GM11168 (cell line): Measurements from ENCODE around the gene STAG2.

Experiments
- in situ Hi-C: fragments of 300-500 bp; cut with MboI; formaldehyde crosslinking; loops from one replicate; pipeline ENCODE4 v1.12.0; 2022; ENCODE audit warnings: low sequenced_read_pairs; ENCODE audit not compliant: unreplicated experiment

Gene STAG2

DNA sequence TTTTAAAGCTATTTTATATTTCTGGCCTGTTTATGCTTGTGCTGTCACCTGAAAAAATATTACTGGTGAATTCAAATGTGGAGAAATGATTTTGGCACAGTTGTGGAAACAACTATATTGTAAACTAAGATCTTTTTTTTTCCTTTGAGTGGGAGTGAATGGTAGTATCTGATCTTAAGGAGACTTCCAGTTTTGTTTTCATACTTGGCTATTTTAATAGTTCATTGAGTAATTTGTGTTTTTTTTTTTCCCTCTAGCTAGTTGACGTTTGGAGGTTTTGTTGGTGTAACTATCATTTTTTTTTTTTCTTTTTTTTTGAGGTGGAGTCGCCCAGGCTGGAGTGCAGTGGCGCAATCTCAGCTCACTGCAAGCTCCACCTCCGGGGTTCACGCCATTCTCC, 10.5 kb downstream of the STAG2 start:
- in situ Hi-C loops = no loop called here

DNA sequence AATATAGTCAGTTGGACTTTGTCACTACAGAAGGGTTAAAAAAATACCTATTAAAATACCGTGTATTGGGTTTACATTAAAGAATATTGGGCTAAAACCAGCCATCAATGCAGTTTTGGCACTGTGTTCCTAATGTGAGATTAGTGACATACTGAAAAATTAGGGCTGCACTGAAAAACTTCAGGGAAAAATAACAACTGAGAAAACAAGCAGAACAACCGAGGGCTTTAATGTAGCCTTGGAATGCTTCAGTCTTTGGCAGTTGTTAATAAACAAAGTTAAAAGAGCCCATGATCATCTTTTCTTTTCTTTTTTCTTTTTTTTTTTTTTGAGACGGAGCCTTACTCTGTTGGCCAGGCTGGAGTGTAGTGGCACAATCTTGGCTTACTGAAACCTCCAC, 12.4 kb downstream of the STAG2 start:
- in situ Hi-C loops = no loop called here

DNA sequence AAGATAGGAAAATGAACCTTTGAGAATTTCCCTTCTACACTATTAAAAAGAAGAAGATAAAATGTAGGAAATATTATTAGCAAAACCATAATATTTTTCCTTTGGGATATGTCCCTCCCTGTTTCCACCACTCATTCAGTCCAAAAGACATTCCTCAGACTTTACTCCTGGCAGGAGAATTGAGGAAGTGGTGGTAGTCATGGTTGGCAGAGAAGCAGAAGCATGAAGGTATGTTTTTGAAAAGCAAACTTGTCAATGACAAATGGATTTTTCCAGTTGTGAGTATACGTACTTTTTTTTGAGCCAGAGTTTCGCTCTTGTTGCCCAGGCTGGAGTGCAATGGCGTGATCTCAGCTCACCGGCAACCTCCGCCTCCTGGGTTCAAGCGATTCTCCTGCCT, 13.7 kb downstream of the STAG2 start:
- in situ Hi-C loops = no loop called here

- in situ Hi-C loops = no loop called here
Observed at GRCh38 chrX:123976706-123977316, 15.3 kb downstream of the STAG2 start.

DNA sequence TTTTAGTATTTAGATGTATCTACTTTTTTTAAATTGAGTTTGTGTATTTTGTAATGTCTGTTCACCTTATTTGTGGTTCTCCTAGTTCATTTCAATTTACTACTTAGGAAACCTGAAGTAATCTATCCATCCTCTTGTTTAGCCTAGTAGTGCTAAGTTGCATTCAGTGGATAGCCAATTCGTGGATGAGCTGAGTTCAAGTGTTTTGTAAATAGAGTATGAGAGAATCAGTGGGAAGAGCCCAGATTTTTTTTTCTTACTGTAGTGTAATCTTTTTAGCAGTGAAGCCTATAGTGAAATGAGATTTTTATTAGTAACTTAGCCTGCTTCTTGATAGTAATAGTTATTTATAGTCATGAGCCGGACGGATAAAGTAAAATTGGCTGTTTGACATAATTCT, 21.7 kb downstream of the STAG2 start:
- in situ Hi-C loops = no loop called here

DNA sequence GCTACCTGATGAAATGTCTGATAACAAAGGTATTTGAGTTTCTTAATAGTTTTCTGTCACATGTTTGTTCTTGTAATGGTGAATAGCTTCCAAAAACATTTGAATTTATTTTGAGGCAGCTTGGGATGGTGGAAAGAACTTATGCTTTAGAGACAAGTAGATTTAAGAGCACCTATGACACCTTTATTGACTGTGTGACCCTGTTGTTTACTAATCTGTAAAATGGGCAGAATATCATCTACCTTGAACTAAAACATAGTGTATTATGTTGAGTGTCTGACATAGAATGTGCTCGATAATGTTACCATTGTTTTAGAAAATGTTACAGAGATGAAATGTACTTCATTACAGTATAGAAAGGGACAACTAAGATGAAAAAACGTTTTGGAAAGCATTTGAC, 24.9 kb downstream of the STAG2 start:
- in situ Hi-C loops = no loop called here

DNA sequence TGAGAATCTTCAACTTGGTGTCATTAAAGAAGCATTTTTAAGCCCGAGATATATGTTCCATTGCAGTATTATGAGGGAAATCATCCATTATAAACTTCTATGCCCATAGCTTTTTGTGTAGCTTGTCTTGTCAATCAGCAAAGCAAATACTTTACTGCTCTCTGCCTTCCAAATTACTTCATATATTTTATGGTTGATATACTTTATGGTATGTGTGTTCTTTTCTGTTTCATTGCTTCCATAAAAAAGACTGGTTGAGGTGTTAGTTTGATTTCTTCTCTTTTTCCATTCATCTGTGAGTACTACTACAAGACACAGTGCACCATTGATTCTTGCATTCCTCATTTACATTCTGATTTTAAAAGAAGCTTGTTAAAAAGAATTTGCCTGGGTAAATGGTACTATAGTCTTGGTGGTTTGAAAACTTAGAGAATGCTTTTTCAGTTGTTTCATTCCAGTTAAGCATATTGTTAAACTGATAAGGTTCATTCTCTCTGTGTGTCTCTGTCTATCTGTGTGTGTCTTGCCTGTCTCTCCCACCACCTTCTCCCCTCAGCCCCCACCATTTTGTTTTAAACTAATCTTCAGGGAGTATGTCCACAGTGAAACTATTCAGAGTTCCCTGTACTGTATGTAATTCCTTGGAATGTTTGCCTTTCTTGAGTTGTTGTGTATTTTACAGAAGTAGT, 27.1 kb downstream of the STAG2 start:
- in situ Hi-C loops = no loop called here

DNA sequence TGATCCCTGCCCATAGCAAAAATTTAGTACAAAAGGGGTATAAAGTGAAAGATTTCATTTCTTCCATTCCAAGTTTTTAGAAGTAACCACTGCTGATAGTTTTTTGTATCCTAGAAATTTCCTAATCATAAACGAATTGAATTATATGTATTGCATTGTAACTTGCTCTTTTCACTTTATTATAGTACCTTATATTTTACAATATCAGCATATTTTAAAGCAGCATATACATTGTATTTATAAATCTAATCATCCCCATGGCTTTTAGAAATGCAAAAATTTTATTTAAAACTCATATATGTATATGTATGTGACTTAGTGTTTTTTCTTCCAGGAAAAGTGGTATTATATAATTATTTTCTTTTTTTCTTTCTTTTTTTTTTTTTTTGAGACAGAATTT, 27.7 kb downstream of the STAG2 start:
- in situ Hi-C loops = no loop called here

DNA sequence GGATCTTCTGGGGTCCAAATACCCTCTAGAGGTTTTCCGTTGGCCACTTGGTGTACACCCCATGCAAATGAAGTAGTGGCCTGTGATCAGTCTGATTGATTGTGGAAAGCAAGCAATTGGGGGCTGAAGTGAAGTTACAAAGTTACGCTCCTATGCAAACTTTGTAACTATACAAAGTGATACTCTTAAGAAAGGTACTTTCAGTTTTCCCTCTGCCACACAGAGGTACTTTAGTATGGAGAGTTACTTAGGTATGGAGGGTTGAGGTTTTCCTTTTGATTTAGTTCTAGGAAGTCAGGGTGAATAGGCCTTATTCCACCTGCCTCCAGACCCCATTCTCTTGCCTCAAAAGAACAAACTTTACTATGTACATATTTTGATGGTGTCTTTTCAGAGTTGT, 28.7 kb downstream of the STAG2 start:
- in situ Hi-C loops = no loop called here

- in situ Hi-C loops = no loop called here
Observed at GRCh38 chrX:123990602-123991001, 29.1 kb downstream of the STAG2 start.

DNA sequence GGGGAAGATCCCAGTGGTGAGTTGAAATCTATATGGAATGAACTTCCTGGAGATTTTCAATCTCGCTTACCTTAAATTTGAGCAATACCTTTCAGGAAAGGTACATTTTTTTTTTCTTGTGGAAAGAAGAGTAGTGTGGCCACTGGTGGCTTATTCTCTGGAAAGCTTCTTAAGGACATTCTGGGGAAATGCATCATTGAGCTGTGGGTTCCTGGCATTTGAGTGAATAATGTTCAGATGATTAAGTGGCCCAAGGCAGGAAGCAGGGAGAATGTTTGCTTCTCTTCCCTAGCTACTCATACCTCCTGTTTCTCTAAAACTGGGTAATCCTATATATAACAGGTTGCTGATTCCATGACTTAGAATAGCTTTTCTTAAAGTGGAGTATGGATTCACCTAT, 31.8 kb downstream of the STAG2 start:
- in situ Hi-C loops = no loop called here

- in situ Hi-C loops = no loop called here
Observed at GRCh38 chrX:123993904-123994635, 32.6 kb downstream of the STAG2 start.

DNA sequence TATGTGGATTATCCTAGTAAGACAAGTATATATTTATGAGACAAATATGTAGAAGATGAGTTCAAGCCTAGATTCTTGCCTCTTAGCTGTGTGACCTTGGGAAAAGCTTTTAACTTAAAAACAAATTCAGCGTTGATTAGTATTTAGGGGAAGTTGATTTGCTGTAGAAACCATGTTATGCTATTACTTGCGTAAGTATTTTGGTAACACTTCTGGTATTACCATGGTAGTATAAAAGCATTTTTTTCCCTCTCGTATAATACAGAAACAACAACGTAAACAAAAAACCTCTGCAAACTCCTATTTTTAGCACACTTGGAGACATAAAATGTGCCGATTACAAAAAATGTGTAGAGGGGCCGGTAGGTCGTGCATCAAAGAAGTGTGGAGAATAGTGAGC, 33.2 kb downstream of the STAG2 start:
- in situ Hi-C loops = no loop called here

DNA sequence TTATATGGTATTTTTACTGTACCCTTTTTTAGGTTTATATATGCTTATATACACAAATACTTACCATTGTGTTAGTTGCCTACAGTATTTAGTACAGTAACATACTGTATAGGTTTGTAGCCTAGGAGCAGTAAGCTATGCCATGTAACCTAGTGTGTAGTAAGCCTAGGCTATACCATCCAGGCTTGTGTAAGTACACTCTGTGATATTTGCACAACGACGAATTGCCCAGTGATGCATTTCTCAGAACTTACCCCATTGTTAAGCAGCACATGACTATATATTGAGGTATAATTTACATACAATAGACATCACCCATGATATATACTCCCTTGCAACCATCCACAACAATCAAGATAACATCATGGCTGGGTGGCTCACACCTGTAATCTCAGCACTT, 40.1 kb downstream of the STAG2 start:
- in situ Hi-C loops = no loop called here

DNA sequence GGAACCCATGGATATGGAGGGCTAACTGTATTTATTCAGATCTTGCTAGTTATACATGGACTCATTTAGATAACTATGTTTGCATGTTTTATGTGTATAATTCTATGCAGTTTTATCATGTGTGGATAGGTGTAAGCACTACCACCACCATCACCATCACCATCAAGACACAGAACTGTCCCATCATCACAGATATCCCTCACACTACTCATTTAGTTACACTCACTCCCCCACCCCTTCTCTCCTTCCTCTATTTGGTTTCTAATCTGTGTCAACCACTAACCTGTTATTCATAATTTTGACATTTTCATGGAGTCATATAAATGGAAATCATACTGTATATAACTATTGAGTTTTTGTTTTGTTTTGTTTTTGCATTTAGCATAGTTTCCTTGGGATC, 43.7 kb downstream of the STAG2 start:
- in situ Hi-C loops = no loop called here

GRCh38 chrX:124010157-124010556, 48.7 kb downstream of the STAG2 start:
- in situ Hi-C loops = no loop called here

- in situ Hi-C loops = no loop called here
Observed at GRCh38 chrX:124010566-124010965, 49.1 kb downstream of the STAG2 start.

- in situ Hi-C loops = no loop called here
Observed at GRCh38 chrX:124015721-124016120, 54.2 kb downstream of the STAG2 start.

- in situ Hi-C loops = no loop called here
Observed at GRCh38 chrX:124016825-124017224, 55.3 kb downstream of the STAG2 start.

DNA sequence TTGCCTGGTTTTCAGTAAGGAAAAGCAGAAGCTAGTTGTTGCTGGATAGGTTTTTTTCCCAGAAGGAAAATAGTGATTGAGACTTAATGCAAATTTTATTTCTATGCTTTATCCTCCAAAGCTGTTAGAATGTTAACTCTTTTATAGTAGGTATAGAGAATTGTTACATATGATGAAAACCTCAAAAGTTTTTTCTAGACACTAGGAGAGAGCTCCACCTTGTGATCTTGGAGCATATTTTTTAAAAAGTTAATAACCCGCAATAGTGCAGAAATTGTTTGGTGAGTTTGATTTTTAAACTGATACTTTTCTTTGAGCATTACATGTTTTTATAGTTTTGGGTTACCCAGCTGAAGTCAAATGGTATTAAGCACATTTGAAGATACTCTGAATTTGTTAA, 56.5 kb downstream of the STAG2 start:
- in situ Hi-C loops = no loop called here

GRCh38 chrX:124023838-124024238, 62.3 kb downstream of the STAG2 start:
- in situ Hi-C loops = no loop called here

DNA sequence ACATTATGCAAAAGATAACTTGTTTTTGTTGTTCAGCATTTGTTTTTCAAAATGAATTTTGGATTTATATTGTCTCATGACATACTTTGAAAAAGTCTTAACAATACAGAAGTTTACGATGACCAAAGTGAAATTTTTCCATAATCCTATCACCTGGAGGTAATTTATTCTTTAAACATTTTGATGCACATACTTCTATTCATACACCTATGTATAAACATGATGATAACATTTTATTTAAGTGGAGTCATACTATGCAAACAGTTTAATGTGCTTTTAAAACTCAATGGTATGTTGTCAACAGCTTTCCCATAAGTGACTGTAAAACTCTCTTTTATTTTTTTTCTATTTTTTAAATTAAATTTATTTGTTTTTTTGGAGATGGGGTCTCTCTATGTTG, 65.0 kb downstream of the STAG2 start:
- in situ Hi-C loops = no loop called here
